ENCODE results near the gene RALB. TPM values are rescaled to one million over a fixed set of nuclear protein-coding genes. Genes with fewer than 3 reads are reported as not detected.
A peak's percentile ranks its signal among the peaks of the same experiment; 100 is the strongest.

Gene RALB
- total RNA-seq, 1 experiment from 2014 or later: 59.4 TPM

DNA sequence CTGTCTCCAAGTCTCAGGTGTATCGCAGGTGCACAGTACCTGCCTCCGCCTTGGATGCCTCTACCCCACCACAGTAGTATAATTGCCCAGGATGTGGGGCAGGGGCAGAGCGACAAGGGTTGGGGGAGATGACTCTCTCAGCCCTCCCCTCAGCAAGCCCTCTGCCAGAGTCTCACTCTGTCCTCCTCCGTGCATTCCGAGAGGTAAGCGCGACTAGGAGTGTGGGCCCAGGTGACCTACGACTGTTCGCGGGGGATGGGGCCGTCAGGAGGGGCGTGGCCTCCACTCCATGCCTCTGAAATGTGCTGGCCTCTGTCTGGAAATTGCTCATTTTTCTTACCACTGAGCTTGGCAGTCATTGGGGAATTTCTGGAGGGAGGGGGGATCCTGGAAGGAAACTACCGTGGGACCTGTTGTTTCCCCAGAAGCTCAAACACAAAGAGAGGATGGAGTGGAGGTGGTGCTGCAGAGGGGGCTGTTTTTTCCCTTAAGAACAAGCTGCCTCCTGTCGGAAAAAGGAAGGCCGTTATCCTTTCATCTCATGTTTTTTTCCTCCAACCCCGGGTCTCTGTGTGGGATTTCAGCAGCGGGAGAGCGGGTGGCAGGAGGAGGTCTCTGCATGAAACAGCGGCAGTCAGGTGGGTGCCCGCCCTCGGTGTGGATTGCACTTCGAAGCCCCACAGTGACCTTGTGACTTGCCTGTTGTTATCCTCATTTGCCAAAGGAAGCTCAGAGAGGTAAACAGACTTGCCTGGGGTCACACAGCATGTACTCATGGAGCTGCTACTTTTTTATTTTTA is 13.0 kb upstream of the RALB start:
- TF ChIP-seq, protein P1, sequence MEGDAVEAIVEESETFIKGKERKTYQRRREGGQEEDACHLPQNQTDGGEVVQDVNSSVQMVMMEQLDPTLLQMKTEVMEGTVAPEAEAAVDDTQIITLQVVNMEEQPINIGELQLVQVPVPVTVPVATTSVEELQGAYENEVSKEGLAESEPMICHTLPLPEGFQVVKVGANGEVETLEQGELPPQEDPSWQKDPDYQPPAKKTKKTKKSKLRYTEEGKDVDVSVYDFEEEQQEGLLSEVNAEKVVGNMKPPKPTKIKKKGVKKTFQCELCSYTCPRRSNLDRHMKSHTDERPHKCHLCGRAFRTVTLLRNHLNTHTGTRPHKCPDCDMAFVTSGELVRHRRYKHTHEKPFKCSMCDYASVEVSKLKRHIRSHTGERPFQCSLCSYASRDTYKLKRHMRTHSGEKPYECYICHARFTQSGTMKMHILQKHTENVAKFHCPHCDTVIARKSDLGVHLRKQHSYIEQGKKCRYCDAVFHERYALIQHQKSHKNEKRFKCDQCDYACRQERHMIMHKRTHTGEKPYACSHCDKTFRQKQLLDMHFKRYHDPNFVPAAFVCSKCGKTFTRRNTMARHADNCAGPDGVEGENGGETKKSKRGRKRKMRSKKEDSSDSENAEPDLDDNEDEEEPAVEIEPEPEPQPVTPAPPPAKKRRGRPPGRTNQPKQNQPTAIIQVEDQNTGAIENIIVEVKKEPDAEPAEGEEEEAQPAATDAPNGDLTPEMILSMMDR (IDR thresholded peaks at IDR 0.05; ENCODE audit: insufficient read depth in 1 of 2, low read depth in 1 of 2, low read length in 1 of 2, severe bottlenecking in 1 of 2, unreplicated experiment in 1 of 2): no peak
- Mint-ChIP-seq H3K27ac (ENCODE audit: unreplicated experiment) (peak overlapping the region; percentile 52), H3K4me1 (ENCODE audit: low read depth, unreplicated experiment) (peaks cover 36% of the 10 kb centered on the region), H3K9me3 (ENCODE audit: unreplicated experiment) (no peaks in the 10 kb centered on the region), H3K36me3 (ENCODE audit: insufficient read depth, unreplicated experiment) (no peaks in the 10 kb centered on the region), H3K27me3 (ENCODE audit: insufficient read depth, unreplicated experiment) (no peaks in the 10 kb centered on the region), H3K4me3 (ENCODE audit: unreplicated experiment) (peak overlapping the region; percentile 42)
- CTCF ChIA-PET: interaction anchor here (0.6 to 1.2 kb wide), 2 partner anchors 39 to 74 kb away, joined by 3 to 4 read pairs; no protein-coding TSS in a partner anchor
- Histone ChIP-seq H3K36me3 (ENCODE audit: control insufficient read depth, insufficient read depth, low read length) (no peaks in the 10 kb centered on the region), H3K4me3 (ENCODE audit: low read depth, low read length) (no peak overlapping the region), H3K4me1 (peaks cover 45% of the 10 kb centered on the region), H3K9me3 (no peaks in the 10 kb centered on the region), H3K27me3 (replicated peaks; ENCODE audit: control insufficient read depth, insufficient read depth, low read length) (no peaks in the 10 kb centered on the region)
- POLR2A ChIA-PET: interaction anchor here (0.8 to 0.9 kb wide), 3 partner anchors 13 to 24 kb away, joined by 3 to 4 read pairs (median 4); partner anchors contain the start of gene TMEM185B
- peak; percentile 76 to 87 for DNase-seq
- intact Hi-C loops (cut with micrococcal nuclease; ENCODE audit: unreplicated experiment): no loop called here
- TSS peak; percentile 49 for BruUV-seq (replicated peaks)

DNA sequence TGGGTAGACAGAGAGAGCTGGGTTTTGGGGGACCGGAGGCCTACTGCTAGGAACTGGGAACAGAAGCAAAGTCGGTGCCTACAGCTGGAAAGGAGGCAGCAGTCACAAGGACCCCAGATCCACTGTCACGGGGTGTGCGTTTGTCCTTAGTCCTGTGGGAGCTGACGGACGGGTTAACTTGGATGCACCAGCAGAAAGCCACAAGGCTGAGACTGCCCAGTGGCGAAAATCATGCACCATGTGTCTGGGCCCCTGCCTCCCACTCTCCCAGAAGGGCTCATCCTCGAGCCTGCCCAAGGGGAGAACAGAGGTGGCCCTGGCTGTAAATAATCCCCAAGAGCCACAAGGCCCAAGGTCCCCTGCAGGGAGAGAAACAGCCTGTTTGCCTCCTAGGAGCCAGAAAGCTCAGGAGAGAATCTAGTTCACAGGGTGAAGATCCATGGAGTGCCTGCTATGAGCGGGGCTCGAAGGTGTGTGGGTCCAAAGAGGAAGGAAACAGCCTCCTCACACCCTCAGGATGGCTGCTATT is 11.7 kb upstream of the RALB start:
- Histone ChIP-seq H3K9me3 (no peaks in the 10 kb centered on the region), H3K36me3 (ENCODE audit: control insufficient read depth, insufficient read depth, low read length) (no peaks in the 10 kb centered on the region), H3K4me1 (peaks cover 56% of the 10 kb centered on the region), H3K4me3 (ENCODE audit: low read depth, low read length) (no peak overlapping the region), H3K27me3 (replicated peaks; ENCODE audit: control insufficient read depth, insufficient read depth, low read length) (no peaks in the 10 kb centered on the region)
- intact Hi-C loops (cut with micrococcal nuclease; ENCODE audit: unreplicated experiment): no loop called here
- ChIA-PET CTCF (no interaction called here), POLR2A (no interaction called here)
- Mint-ChIP-seq H3K4me1 (ENCODE audit: low read depth, unreplicated experiment) (peaks cover 43% of the 10 kb centered on the region), H3K36me3 (ENCODE audit: insufficient read depth, unreplicated experiment) (no peaks in the 10 kb centered on the region), H3K9me3 (ENCODE audit: unreplicated experiment) (no peaks in the 10 kb centered on the region), H3K4me3 (ENCODE audit: unreplicated experiment) (no peak overlapping the region), H3K27me3 (ENCODE audit: insufficient read depth, unreplicated experiment) (no peaks in the 10 kb centered on the region), H3K27ac (ENCODE audit: unreplicated experiment) (no peak overlapping the region)
- no TSS peak for BruUV-seq (replicated peaks)
- TF ChIP-seq, protein P1 (IDR thresholded peaks at IDR 0.05; ENCODE audit: insufficient read depth in 1 of 2, low read depth in 1 of 2, low read length in 1 of 2, severe bottlenecking in 1 of 2, unreplicated experiment in 1 of 2): no peak
- peak in 1 of 2 experiments; percentile 21 for DNase-seq

DNA sequence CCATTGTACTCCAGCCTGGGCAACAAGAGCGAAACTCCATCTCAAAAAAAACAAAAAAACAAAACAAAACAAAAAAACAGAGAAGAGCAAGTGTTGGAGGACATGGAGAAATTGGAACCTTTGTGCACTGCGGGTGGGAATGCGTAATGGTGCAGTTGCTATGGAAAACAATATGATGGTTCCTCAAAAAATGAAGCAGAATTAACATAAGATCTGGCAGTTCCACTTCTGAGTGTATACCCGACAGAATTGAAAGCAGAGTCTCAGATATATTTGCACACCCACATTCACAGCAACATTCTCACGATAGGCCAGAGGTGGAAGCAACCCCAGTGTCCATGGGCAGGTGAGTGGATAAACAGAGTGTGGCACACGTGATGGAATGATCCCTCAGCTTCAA is 11.0 kb upstream of the RALB start:
- BruUV-seq (replicated peaks): no TSS peak
- no peak overlapping the region for H3K4me3 ChIP-seq (ENCODE audit: low read depth, low read length)
- Mint-ChIP-seq H3K4me1 (ENCODE audit: low read depth, unreplicated experiment) (peaks cover 50% of the 10 kb centered on the region), H3K27me3 (ENCODE audit: insufficient read depth, unreplicated experiment) (no peaks in the 10 kb centered on the region), H3K9me3 (ENCODE audit: unreplicated experiment) (no peaks in the 10 kb centered on the region), H3K4me3 (ENCODE audit: unreplicated experiment) (no peak overlapping the region), H3K27ac (ENCODE audit: unreplicated experiment) (no peak overlapping the region), H3K36me3 (ENCODE audit: insufficient read depth, unreplicated experiment) (peaks cover 6% of the 10 kb centered on the region)
- ChIA-PET CTCF (no interaction called here), POLR2A (no interaction called here)
- H3K36me3 ChIP-seq (ENCODE audit: control insufficient read depth, insufficient read depth, low read length): no peaks in the 10 kb centered on the region
- no peaks in the 10 kb centered on the region for H3K27me3 ChIP-seq (replicated peaks; ENCODE audit: control insufficient read depth, insufficient read depth, low read length)
- TF ChIP-seq, protein P1 (IDR thresholded peaks at IDR 0.05; ENCODE audit: insufficient read depth in 1 of 2, low read depth in 1 of 2, low read length in 1 of 2, severe bottlenecking in 1 of 2, unreplicated experiment in 1 of 2): no peak
- no peak for DNase-seq
- no peaks in the 10 kb centered on the region for H3K9me3 ChIP-seq
- H3K4me1 ChIP-seq: peaks cover 62% of the 10 kb centered on the region
- intact Hi-C loops (cut with micrococcal nuclease; ENCODE audit: unreplicated experiment): no loop called here
